ENCODE measurements around the gene HECW1.

DNA sequence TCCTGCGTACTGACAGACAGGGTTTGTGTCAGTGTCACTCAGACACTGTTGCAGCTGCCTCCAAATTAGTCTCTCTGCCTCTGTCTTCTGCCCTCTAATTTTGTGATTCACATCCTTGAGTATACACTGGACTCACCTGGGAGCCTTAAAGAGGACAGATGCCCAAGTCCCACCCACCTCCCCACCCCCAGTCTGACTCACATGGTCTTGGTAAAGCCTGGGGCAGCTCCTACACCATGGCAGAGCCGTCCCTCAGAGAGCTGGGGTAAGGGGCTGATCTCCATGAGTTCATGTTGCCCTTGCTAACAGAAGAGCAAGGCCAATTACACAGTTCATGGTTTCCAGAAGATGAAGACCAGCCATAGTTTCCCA, 272.8 kb downstream of the HECW1 start:
- TF ChIP-seq EZH2 (IDR thresholded peaks at IDR 0.05) (no peak), POLR2AphosphoS5 (IDR thresholded peaks at IDR 0.05; ENCODE audit: borderline replicate concordance, low read depth, low read length) (no peak), FOXP2 (optimal IDR thresholded peaks at IDR 0.05; ENCODE audit: control extremely low read depth, extremely low read length, insufficient read depth) (no peak)

All from SK-N-MC (cell line).